Endodermal cell (in vitro differentiated cells): ENCODE results near the gene JAKMIP1. TPM values are rescaled to one million over a fixed set of nuclear protein-coding genes. Genes with fewer than 3 reads are reported as not detected.

Source experiments
- DNase-seq: peaks from one replicate; pipeline ENCODE4 v3.0.0-alpha.2; 2017
- H3K27ac ChIP-seq: 2 replicates; pipeline ENCODE4 v1.5.1; 2013; ENCODE audit warnings: mild to moderate bottlenecking, low read depth, low read length, moderate library complexity
- H3K27me3 ChIP-seq: 2 replicates; pipeline ENCODE4 v1.6.1; 2013; ENCODE audit warnings: mild to moderate bottlenecking, low read length, moderate library complexity; ENCODE audit not compliant: insufficient read depth, control insufficient read depth, poor library complexity, severe bottlenecking
- H3K36me3 ChIP-seq: 2 replicates; pipeline ENCODE4 v1.7.0; 2013; ENCODE audit warnings: mild to moderate bottlenecking, low read length, moderate library complexity; ENCODE audit not compliant: control insufficient read depth, insufficient read depth
- H3K4me1 ChIP-seq: one replicate; pipeline ENCODE4 v1.7.0; 2013; ENCODE audit warnings: low read length; ENCODE audit not compliant: control insufficient read depth, insufficient read depth
- H3K4me3 ChIP-seq: 2 replicates; pipeline ENCODE4 v1.5.1; 2013; ENCODE audit warnings: mild to moderate bottlenecking, low read length, moderate library complexity
- H3K9ac ChIP-seq: 2 replicates; pipeline ENCODE4 v1.6.1; 2013; ENCODE audit warnings: mild to moderate bottlenecking, low read length, moderate library complexity; ENCODE audit not compliant: poor library complexity, severe bottlenecking; ENCODE audit errors: extremely low read depth
- H3K9me3 ChIP-seq: 2 replicates; pipeline ENCODE4 v1.6.1; 2013; ENCODE audit warnings: mild to moderate bottlenecking, low read length, moderate library complexity; ENCODE audit not compliant: control insufficient read depth
- H3K27ac Mint-ChIP-seq: 2 replicates; pipeline ENCODE4 v1.8.0; 2020; ENCODE audit warnings: mixed read lengths
- H3K27me3 Mint-ChIP-seq: 2 replicates; pipeline ENCODE4 v1.8.0; 2021; ENCODE audit warnings: mild to moderate bottlenecking, mixed read lengths; ENCODE audit not compliant: insufficient read depth
- H3K36me3 Mint-ChIP-seq: 2 replicates; pipeline ENCODE4 v1.8.0; 2020; ENCODE audit warnings: low read depth, mixed read lengths
- H3K4me1 Mint-ChIP-seq: 2 replicates; pipeline ENCODE4 v1.8.0; 2020; ENCODE audit warnings: mixed read lengths
- H3K4me3 Mint-ChIP-seq: 2 replicates; pipeline ENCODE4 v1.8.0; 2020; ENCODE audit warnings: mild to moderate bottlenecking, moderate library complexity, mixed read lengths
- H3K9me3 Mint-ChIP-seq: 2 replicates; pipeline ENCODE4 v1.8.0; 2020; ENCODE audit warnings: mild to moderate bottlenecking, mixed read lengths
- CTCF ChIP-seq: fragments of 200-600 bp; sonication (generic); conservative IDR thresholded peaks from 2 replicates; pipeline ENCODE4 v1.5.0; 2021; ENCODE audit warnings: antibody characterized with exemption, mild to moderate bottlenecking
- WGBS, 2 experiments: methylation state at CpG; one replicate each; pipeline versions ENCODE4 v1.1.5 to v1.1.7; 2013; ENCODE audit warnings: missing lambda C conversion rate in 2 of 2, mixed read lengths in 1 of 2; ENCODE audit not compliant: insufficient coverage in 1 of 2, insufficient read length in 1 of 2; 5-methylcytosine and 5-hydroxymethylcytosine counted together
- total RNA-seq, 2 donors: library from RNA; stranded (reverse); fragmentation: NEBNext Ultra II Directional in 1 of 2; extraction: Animal tissue kit (Norgen Biotek cat#: 25700) in 1 of 2; gene quantifications; 2 replicates in 1 of 2; 3 replicates in 1 of 2; pipeline ENCODE4 v1.2.1, GENCODE V29; 2021

Gene JAKMIP1
- total RNA-seq, 2 donors from 2014 or later, result 10.4 to 11.2 TPM

GRCh38 chr4:6118201-6118600 is 82.1 kb downstream of the JAKMIP1 start:
- Mint-ChIP-seq H3K4me1 (peaks cover 38% of the 10 kb centered on the region), H3K27ac (peak overlapping the region; percentile 46), H3K4me3 (no peak overlapping the region), H3K9me3 (no peaks in the 10 kb centered on the region), H3K36me3 (peaks cover 7% of the 10 kb centered on the region), H3K27me3 (no peaks in the 10 kb centered on the region)
- 92 to 95% methylated on average over 3 to 7 of the region's 7 CpGs for WGBS, 2 experiments
- H3K27me3 ChIP-seq, result no peaks in the 10 kb centered on the region
- H3K27ac ChIP-seq, result no peak overlapping the region
- H3K9ac ChIP-seq, result no peak overlapping the region
- no peaks in the 10 kb centered on the region for H3K9me3 ChIP-seq
- no peak for TF ChIP-seq CTCF
- no peak overlapping the region for H3K4me3 ChIP-seq
- peak; percentile 59 for DNase-seq
- H3K36me3 ChIP-seq, result no peaks in the 10 kb centered on the region
- peaks cover 7% of the 10 kb centered on the region for H3K4me1 ChIP-seq

- no peak for TF ChIP-seq CTCF
- peaks cover 7% of the 10 kb centered on the region for H3K4me1 ChIP-seq
- peak overlapping the region; percentile 78 for H3K27ac Mint-ChIP-seq
- DNase-seq, result peak; percentile 81
- no peak overlapping the region for H3K27ac ChIP-seq
- H3K9me3 ChIP-seq, result no peaks in the 10 kb centered on the region
- H3K4me1 Mint-ChIP-seq, result peaks cover 36% of the 10 kb centered on the region
- no peaks in the 10 kb centered on the region for H3K27me3 ChIP-seq
- 53 to 60% methylated on average over 15 of the region's 15 CpGs for WGBS, 2 experiments
- no peaks in the 10 kb centered on the region for H3K36me3 ChIP-seq
- no peaks in the 10 kb centered on the region for H3K9me3 Mint-ChIP-seq
- H3K4me3 Mint-ChIP-seq, result peak overlapping the region; percentile 9
- peaks cover 13% of the 10 kb centered on the region for H3K36me3 Mint-ChIP-seq
- no peak overlapping the region for H3K9ac ChIP-seq
- H3K27me3 Mint-ChIP-seq, result no peaks in the 10 kb centered on the region
- H3K4me3 ChIP-seq, result no peak overlapping the region
Observed at GRCh38 chr4:6116696-6117285, 83.6 kb downstream of the JAKMIP1 start.

GRCh38 chr4:6115746-6116586 is 84.4 kb downstream of the JAKMIP1 start:
- Histone ChIP-seq H3K27me3 (no peaks in the 10 kb centered on the region), H3K9ac (no peak overlapping the region), H3K36me3 (no peaks in the 10 kb centered on the region), H3K27ac (no peak overlapping the region), H3K4me3 (no peak overlapping the region), H3K9me3 (no peaks in the 10 kb centered on the region), H3K4me1 (peaks cover 7% of the 10 kb centered on the region)
- peak; percentile 46 for DNase-seq
- H3K27me3 Mint-ChIP-seq, result no peaks in the 10 kb centered on the region
- no peak overlapping the region for H3K27ac Mint-ChIP-seq
- no peak for TF ChIP-seq CTCF
- H3K9me3 Mint-ChIP-seq, result no peaks in the 10 kb centered on the region
- H3K4me1 Mint-ChIP-seq, result peaks cover 36% of the 10 kb centered on the region
- 93 to 94% methylated on average over 21 to 23 of the region's 23 CpGs for WGBS, 2 experiments
- H3K36me3 Mint-ChIP-seq, result peaks cover 15% of the 10 kb centered on the region
- H3K4me3 Mint-ChIP-seq, result no peak overlapping the region
